ENCODE measurements around the gene GABBR1.

- TF ChIP-seq CTCF (conservative IDR thresholded peaks at IDR 0.05; ENCODE audit: low read length) (no peak), EZH2phosphoT487 (IDR thresholded peaks at IDR 0.05; ENCODE audit: borderline replicate concordance, low read depth, low read length) (no peak)
These were observed 103.0 kb downstream of the GABBR1 start for GRCh38 chr6:29529956-29530355.
